HG02610 (cell line): Measurements from ENCODE around the gene STMN3.

Source experiments
- ATAC-seq: cut with Tn5 transposase; IDR thresholded peaks from one replicate; pipeline ENCODE4 v1.9.1; 2021; ENCODE audit warnings: mild to moderate bottlenecking, moderate library complexity; ENCODE audit not compliant: unreplicated experiment

STMN3 gene

GRCh38 chr20:63692436-63693082, 39.3 kb upstream of the STMN3 start:
- no peak for ATAC-seq

GRCh38 chr20:63691711-63692435, 38.6 kb upstream of the STMN3 start:
- ATAC-seq, result no peak

- no peak for ATAC-seq
Measured at GRCh38 chr20:63690898-63691710, 37.9 kb upstream of the STMN3 start.

GRCh38 chr20:63690003-63690897, 37.0 kb upstream of the STMN3 start:
- ATAC-seq, result no peak

GRCh38 chr20:63689046-63690002, 36.1 kb upstream of the STMN3 start:
- no peak for ATAC-seq

GRCh38 chr20:63688228-63689045, 35.2 kb upstream of the STMN3 start:
- no peak for ATAC-seq

- no peak for ATAC-seq
Measured at GRCh38 chr20:63687419-63688178, 34.4 kb upstream of the STMN3 start.

- ATAC-seq, result no peak
Measured at GRCh38 chr20:63686492-63687321, 33.5 kb upstream of the STMN3 start.

- ATAC-seq, result no peak
Measured at GRCh38 chr20:63686094-63686491, 32.9 kb upstream of the STMN3 start.

- no peak for ATAC-seq
Measured at GRCh38 chr20:63685269-63686026, 32.2 kb upstream of the STMN3 start.

GRCh38 chr20:63682384-63683139, 29.3 kb upstream of the STMN3 start:
- no peak for ATAC-seq

GRCh38 chr20:63681609-63682142, 28.5 kb upstream of the STMN3 start:
- no peak for ATAC-seq

- no peak for ATAC-seq
Measured at GRCh38 chr20:63680857-63681608, 27.8 kb upstream of the STMN3 start.

- ATAC-seq, result no peak
Measured at GRCh38 chr20:63680427-63680826, 27.2 kb upstream of the STMN3 start.

- ATAC-seq, result no peak
Measured at GRCh38 chr20:63679799-63680305, 26.6 kb upstream of the STMN3 start.
